Measurements from ENCODE around the gene HAUS8.

DNA sequence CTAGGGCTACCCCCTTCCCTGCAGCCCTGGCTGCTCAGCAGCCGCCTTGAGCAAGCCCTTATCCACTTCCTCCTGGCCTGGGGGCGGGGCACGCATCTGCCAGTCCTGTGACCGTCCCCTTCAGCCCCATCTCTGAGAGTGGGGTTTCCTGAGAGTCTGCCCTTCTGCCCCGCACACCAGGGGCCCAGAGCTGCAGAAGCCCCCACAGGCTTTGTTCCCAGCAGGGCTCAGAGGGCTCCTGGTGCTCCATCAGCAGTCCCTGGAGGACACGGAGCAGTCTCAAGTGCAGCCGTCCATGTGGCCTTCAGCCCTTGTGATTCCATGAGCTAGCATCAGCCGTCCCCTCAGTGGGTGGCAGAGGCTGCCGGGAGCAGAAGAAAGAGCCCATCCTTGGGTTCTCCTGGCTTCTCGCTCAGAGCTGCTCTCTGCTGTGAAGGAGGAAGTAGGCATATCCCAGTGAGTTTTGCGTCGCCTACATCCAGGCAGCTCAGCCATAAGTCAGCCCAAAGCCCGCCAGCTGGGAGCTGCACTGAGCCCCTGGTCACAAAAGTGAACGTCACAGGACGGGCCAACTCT lies 16.6 kb upstream of the HAUS8 start:
- TF ChIP-seq, protein P1, sequence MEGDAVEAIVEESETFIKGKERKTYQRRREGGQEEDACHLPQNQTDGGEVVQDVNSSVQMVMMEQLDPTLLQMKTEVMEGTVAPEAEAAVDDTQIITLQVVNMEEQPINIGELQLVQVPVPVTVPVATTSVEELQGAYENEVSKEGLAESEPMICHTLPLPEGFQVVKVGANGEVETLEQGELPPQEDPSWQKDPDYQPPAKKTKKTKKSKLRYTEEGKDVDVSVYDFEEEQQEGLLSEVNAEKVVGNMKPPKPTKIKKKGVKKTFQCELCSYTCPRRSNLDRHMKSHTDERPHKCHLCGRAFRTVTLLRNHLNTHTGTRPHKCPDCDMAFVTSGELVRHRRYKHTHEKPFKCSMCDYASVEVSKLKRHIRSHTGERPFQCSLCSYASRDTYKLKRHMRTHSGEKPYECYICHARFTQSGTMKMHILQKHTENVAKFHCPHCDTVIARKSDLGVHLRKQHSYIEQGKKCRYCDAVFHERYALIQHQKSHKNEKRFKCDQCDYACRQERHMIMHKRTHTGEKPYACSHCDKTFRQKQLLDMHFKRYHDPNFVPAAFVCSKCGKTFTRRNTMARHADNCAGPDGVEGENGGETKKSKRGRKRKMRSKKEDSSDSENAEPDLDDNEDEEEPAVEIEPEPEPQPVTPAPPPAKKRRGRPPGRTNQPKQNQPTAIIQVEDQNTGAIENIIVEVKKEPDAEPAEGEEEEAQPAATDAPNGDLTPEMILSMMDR (IDR thresholded peaks at IDR 0.05; ENCODE audit: low read depth, low read length, poor library complexity, severe bottlenecking): no peak
- TF ChIP-seq EZH2phosphoT487 (IDR thresholded peaks at IDR 0.05; ENCODE audit: borderline replicate concordance, low read length): no peak
